ENCODE results near the gene SPRING1.

GRCh38 chr12:116707751-116708150 is 30.1 kb downstream of the SPRING1 start:
- TF ChIP-seq CTCF (conservative IDR thresholded peaks at IDR 0.05) (no peak), ZFX (IDR thresholded peaks at IDR 0.05) (no peak)
